Right cardiac atrium (tissue), 5 donors: ENCODE results near the gene C1QTNF8. TPM values are rescaled to one million over a fixed set of nuclear protein-coding genes. Genes with fewer than 3 reads are reported as not detected.

Experiments
- ATAC-seq, 2 donors: fragments of 200-7000 bp; cut with Tn5 transposase; one replicate each; pipeline versions ENCODE4 v1.8.0 to v1.9.1; 2020; ENCODE audit warnings: moderate library complexity in 2 of 2, mild to moderate bottlenecking in 1 of 2
- DNase-seq, 3 donors: peaks; one replicate each; pipeline ENCODE4 v3.0.0-alpha.2; 2020
- H3K27ac ChIP-seq: one replicate; pipeline ENCODE4 v1.5.1; 2013; ENCODE audit warnings: mild to moderate bottlenecking, low read length, control low read depth, moderate library complexity
- H3K27me3 ChIP-seq: one replicate; pipeline ENCODE4 v1.6.1; 2013; ENCODE audit not compliant: control insufficient read depth, insufficient read depth
- H3K4me1 ChIP-seq: one replicate; pipeline ENCODE4 v1.6.1; 2013; ENCODE audit warnings: low read length; ENCODE audit not compliant: control insufficient read depth, insufficient read depth
- H3K4me3 ChIP-seq: one replicate; pipeline ENCODE4 v1.5.1; 2013; ENCODE audit warnings: low read length, control low read depth
- H3K9me3 ChIP-seq: one replicate; pipeline ENCODE4 v1.6.1; 2013; ENCODE audit warnings: low read length; ENCODE audit not compliant: control insufficient read depth
- WGBS: extraction: QIAGEN DNeasy Blood & Tissue Kit; methylation state at CpG from one replicate; pipeline ENCODE4 v1.1.7; 2013; 5-methylcytosine and 5-hydroxymethylcytosine counted together
- intact Hi-C, 4 donors: fragments of 100-400 bp; cut with DNase I; formaldehyde crosslinking; loops; one replicate each; pipeline versions ENCODE4 v1.11.0 to v1.14.0; 2022 to 2023
- polyA plus RNA-seq: library from polyadenylated mRNA; stranded (reverse); fragments of 200-250 nt; gene quantifications from one replicate; pipeline ENCODE4 v1.2.3, GENCODE V29; 2013
- total RNA-seq, 4 donors: library from RNA; stranded (reverse); fragmentation: NEBNext Ultra II Directional; extraction: Animal tissue kit (Norgen Biotek cat#: 25700); gene quantifications; one replicate each; pipeline ENCODE4 v1.2.1, GENCODE V29; 2021
- donor health status: healthy with polysubstance abuse.
- donor health status: DM: no; HTN: yes; CAD: no.
- donor health status: DM: no; HTN: no; CAD: no.
- donor health status: DM: no; HTN: yes; CAD: no; lungs with severe emphysema.
- donor health status: DM: yes; HTN: yes; CAD: no.

C1QTNF8 gene
- total and polyA plus RNA-seq, 5 donors = 0.05 to 0.23 (median 0.15) TPM; not detected in 2

DNA sequence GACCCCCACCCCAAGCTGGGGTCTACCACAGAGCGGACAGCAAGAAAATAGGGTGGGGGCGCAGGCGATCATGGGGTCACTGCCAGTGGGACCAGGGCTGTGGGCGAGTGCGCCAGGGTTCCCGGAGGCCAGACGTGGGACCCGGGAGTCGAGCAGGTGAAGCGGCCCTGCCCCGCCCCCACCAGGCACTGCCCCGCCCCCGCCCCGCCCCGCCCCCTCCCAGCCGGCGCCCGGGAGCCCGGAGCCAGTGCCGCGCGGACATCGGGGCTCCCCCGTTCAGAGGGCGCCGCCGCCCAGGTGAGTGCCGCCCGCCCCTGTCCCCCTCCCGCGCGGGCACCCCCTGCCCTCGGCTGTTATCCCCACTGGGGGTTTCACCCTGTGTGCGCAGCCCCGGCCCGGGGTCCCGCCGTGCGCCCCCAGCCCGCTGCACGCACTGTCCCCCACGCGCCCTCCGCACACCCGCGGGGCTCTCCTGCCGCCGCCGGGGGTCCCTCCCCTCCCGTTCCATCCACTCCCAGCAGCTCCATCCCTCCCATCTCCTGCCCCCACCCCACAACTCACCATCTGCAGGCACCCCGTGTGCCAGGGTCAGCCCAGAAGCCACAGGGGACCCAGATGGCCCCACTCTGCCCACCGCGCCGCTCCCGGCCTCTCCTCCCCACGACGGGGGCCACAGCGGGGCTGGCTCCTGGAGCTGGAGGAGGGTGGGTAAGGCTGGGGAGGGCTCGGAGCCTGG lies 23.4 kb downstream of the C1QTNF8 start, which contains the start of gene SSTR5:
Gene SSTR5 (plus strand): TSS at position 222 of the 736 bp plus-strand sequence. CDS start 6,122 bp downstream, outside the sequence.
- Histone ChIP-seq H3K27me3 (no peaks in the 10 kb centered on the region), H3K9me3 (no peaks in the 10 kb centered on the region), H3K4me3 (no peak within 1 kb of the TSS), H3K27ac (no peak within 1 kb of the TSS), H3K4me1 (no peaks in the 10 kb centered on the region)
- ATAC-seq (peak; percentile 5 to 7), DNase-seq (no peak)
- 8% methylated on average over 59 of the region's 59 CpGs for WGBS
- intact Hi-C loops = no loop called here

DNA sequence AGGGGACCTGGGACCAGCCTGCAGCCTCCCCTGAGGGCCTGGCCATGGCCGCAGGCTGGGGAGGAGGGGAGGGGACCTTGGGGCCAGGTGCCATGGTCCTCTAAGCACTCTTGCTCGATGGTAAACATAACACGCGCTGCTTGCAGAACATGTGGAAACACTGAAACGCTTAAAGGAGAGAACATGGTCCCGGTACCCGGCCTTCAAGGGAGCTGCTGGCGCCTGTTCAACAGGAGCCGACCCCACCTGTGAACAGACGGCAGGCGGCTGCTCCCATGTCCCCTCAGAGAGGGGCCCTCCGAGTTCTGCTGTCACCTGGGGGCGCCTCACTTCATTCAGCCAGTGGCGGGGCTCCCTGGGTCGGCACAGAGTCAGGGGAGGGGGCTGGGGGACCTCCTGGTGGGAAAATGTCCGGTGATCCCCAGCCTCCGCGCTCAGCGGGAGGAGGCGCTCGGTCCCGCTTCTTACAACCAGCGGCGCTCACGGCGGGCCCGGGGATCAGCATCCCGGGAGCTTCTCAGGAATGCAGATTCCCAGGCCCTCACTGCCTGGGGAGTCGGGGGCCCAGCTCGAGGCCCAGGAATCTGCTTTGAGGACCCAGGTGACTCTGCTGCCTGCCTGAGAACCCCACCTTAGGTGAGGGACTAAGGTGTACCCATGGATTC lies 24.4 kb downstream of the C1QTNF8 start:
- H3K27me3 ChIP-seq = no peaks in the 10 kb centered on the region
- intact Hi-C loops = no loop called here
- H3K27ac ChIP-seq = no peak overlapping the region
- no peak overlapping the region for H3K4me3 ChIP-seq
- no peak for ATAC-seq
- 12% methylated on average over 30 of the region's 30 CpGs for WGBS
- DNase-seq = no peak
- no peaks in the 10 kb centered on the region for H3K4me1 ChIP-seq
- no peaks in the 10 kb centered on the region for H3K9me3 ChIP-seq

DNA sequence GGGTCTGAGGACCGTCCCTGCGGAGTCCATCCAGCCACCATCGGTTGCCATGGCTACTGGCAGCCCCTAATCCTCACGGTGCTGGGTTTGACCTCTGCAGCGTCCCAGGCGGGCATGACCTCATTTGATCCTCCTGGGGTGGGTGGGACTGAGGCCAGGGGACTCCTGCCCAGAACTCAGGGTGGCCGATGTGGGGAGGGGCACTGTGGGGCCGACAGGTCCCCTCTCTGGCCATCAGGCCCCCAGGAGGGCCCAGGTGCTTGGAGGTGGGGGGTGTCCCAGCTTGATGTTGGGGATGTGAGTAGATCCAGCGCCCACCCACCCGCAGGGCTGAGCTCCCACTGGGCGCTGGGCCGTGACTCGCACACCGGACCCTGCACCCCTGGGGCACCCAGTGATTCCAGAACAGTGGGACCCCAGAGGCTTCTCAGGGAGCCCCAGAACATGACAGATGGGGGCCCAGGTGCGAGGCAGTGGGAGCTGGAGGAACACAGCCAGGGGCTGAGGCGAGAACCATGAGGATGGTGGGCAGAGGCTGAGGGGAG lies 25.1 kb downstream of the C1QTNF8 start:
- H3K4me3 ChIP-seq = no peak overlapping the region
- H3K4me1 ChIP-seq = no peaks in the 10 kb centered on the region
- H3K27ac ChIP-seq = no peak overlapping the region
- H3K27me3 ChIP-seq = no peaks in the 10 kb centered on the region
- H3K9me3 ChIP-seq = no peaks in the 10 kb centered on the region
- intact Hi-C loops = no loop called here
- 36% methylated on average over 16 of the region's 16 CpGs for WGBS
- no peak for DNase-seq
- ATAC-seq = no peak

DNA sequence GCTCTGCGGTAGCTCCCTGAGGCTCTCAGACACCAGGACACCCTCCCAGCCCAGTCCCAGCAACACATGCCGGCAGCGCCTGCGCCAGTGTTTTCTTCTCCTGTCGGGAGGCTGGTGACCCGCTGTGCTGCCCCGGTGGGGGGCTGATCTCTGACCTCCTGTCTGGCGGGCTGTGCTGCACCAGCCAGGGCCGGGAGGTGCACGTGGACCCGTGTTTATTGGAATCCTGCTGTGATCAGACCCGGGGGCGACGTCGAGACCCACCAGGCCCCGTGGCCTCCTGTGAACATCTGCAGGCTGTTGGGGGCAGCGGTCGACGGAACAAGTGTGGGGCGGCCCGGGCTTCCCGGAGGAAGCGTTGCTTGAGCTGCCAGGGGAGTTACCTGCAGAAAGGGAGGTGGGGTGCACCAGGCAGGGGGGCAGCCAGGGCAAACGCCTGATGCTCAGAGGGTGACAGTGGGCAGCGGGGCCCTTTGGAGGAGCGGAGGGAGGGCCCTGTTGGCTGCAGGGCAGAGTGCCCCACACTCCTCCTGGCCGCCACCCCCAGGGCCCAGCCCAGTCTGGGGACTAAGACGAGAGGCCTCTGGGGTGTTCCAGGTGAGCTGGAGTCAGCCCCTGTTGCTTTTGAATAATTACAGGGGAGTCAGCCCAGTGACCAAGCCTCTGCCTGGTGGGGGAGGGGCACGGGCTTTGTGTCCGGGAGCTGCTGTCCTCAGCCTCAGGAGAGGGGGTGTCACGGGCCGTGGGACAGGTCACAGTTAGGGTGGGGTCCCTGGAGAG lies 25.8 kb downstream of the C1QTNF8 start:
- Histone ChIP-seq H3K4me1 (no peaks in the 10 kb centered on the region), H3K27ac (no peak overlapping the region), H3K9me3 (no peaks in the 10 kb centered on the region), H3K27me3 (no peaks in the 10 kb centered on the region), H3K4me3 (no peak overlapping the region)
- DNase-seq (no peak), ATAC-seq (no peak)
- 20% methylated on average over 32 of the region's 32 CpGs for WGBS
- intact Hi-C loops = no loop called here

DNA sequence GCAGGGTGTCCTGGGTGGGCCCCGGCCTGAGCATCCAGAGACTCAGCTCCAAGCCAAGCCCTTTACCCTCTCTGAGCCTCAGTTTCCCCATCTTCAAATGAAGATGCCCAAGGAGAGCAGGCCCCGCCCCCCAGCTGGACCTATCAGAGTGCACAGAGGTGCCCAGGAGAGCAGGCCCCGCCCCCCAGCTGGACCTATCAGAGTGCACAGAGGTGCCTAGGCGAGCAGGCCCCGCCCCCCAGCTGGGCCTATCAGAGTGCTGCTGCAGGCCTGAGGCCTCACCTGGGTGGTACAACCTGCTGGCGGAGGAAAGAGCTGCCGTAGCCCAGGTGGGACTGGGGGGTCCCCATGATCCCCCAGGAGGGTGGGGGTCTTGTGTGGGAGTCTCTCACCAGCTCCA lies 26.9 kb downstream of the C1QTNF8 start:
- no peaks in the 10 kb centered on the region for H3K9me3 ChIP-seq
- DNase-seq (peak in 1 of 3 donors; percentile 78), ATAC-seq (peak in 1 of 2 donors; percentile 6)
- H3K27me3 ChIP-seq = no peaks in the 10 kb centered on the region
- H3K27ac ChIP-seq = no peak overlapping the region
- H3K4me1 ChIP-seq = no peaks in the 10 kb centered on the region
- H3K4me3 ChIP-seq = no peak overlapping the region
- WGBS = 88% methylated on average over 7 of the region's 7 CpGs
- intact Hi-C loops = no loop called here

DNA sequence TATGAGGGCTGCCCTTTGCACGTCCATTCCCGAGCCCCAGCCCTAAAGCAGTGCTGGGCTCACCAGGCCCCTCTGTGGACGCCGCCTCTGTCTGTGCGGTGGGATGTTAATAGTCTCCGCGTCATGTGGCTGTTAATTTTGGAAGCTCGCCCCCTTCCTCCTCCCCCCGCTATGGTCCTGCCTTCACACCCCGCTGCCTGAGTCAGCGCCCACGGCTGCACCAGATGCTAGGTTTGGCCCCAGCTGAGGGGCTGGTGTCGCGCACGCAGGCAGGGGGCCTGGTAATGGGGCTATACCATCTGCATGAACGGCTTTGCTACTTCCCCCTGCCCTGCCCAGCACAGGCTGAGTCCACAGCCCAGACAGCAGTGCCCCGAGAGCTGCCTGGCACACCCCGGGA lies 27.6 kb downstream of the C1QTNF8 start:
- DNase-seq (no peak), ATAC-seq (peak; percentile 1 to 14)
- Histone ChIP-seq H3K27me3 (no peaks in the 10 kb centered on the region), H3K27ac (no peak overlapping the region), H3K4me3 (no peak overlapping the region), H3K4me1 (no peaks in the 10 kb centered on the region), H3K9me3 (no peaks in the 10 kb centered on the region)
- intact Hi-C loops = no loop called here
- WGBS = 72% methylated on average over 18 of the region's 18 CpGs

DNA sequence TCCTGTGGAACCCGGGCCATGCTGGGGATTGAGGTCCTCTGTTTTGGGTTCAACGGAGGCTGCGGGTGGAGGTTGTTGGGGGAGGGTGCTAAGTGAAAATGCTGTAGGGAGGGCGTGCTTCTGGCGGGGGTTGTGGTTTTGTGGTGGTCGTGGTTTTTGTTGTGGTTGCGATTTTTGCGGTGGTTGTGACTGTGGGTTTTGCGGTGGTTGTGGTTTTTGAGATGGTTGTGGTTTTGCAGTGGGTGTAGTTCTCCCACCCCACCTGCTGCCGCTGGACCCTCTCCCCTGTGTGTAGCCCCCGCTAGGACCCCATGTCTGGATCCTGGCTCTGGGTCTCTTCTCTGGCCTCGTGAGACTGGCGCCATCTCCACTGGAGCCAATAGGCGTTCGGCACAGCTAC lies 28.4 kb downstream of the C1QTNF8 start:
- ATAC-seq = no peak
- no peaks in the 10 kb centered on the region for H3K9me3 ChIP-seq
- H3K27ac ChIP-seq = no peak overlapping the region
- no peak overlapping the region for H3K4me3 ChIP-seq
- 68% methylated on average over 15 of the region's 15 CpGs for WGBS
- no peak for DNase-seq
- intact Hi-C loops = no loop called here
- H3K27me3 ChIP-seq = no peaks in the 10 kb centered on the region
- no peaks in the 10 kb centered on the region for H3K4me1 ChIP-seq

DNA sequence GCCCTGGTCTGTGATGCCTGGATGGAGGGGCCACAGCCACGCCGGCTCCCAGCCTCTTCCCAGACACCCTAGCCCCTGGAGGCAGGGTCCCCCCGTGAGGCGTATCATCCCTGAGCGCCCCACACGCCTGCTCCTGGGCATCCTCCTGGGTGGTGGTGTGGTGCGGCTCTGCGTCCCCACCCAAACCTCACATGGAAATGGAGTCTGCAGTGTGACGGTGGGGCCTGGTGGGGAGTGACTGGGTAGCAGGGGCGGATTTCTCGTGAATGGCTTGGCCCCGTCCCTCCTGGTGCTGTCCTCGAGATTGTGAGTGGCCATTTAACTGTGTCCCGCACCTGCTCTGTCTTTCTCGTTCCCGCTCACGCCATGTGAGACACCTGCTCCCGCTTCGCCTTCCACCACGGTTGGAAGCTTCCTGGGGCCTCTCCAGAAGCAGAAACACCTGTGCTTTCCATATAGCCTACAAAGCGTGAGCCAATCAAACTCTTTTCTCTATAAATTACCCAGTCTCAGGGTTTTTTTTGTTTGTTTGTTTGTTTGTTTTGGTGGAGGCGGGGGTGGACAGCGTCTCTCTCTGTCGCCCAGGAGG lies 29.4 kb downstream of the C1QTNF8 start:
- WGBS = 65% methylated on average over 24 of the region's 24 CpGs
- no peak for DNase-seq
- no peaks in the 10 kb centered on the region for H3K9me3 ChIP-seq
- intact Hi-C loops = no loop called here
- ATAC-seq = no peak
- H3K27ac ChIP-seq = no peak overlapping the region
- H3K4me1 ChIP-seq = no peaks in the 10 kb centered on the region
- H3K27me3 ChIP-seq = no peaks in the 10 kb centered on the region
- no peak overlapping the region for H3K4me3 ChIP-seq

DNA sequence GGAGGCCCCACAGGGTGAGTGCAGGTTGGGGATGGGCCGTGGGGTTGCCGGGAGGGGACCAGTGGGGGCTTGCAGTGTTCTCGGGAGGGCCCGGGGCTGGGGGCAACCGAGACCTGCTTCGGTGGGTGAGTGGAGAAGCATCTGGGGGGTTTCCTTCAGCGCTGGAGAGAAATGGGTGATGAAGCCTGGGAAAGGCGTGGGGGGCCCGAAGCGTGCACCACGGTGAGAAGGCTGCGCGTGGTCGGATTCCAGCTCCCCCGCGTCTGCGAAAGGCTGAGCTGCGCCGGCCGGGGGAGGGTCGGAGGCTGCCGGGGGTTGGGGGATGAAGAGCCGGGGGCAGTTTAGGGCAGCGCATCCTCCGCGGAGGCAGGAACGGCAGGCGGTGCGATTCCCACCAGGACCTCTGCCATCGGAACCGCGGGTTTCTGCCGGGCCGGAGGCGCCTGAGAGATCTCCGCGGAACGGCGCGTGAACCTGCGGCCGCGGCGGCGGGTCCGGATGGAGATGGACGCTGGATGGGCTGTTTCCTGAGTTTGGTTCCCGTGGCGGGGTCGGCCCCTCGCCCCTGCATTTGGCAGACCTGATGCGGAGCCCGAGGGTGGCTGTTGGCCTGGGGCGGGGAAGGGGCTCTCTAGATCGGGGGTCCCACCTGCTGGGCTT lies 30.4 kb downstream of the C1QTNF8 start:
- WGBS = 19% methylated on average over 55 of the region's 55 CpGs
- Histone ChIP-seq H3K27me3 (no peaks in the 10 kb centered on the region), H3K4me1 (no peaks in the 10 kb centered on the region), H3K4me3 (no peak overlapping the region), H3K9me3 (no peaks in the 10 kb centered on the region), H3K27ac (no peak overlapping the region)
- ATAC-seq (no peak), DNase-seq (no peak)
- intact Hi-C loops = no loop called here

DNA sequence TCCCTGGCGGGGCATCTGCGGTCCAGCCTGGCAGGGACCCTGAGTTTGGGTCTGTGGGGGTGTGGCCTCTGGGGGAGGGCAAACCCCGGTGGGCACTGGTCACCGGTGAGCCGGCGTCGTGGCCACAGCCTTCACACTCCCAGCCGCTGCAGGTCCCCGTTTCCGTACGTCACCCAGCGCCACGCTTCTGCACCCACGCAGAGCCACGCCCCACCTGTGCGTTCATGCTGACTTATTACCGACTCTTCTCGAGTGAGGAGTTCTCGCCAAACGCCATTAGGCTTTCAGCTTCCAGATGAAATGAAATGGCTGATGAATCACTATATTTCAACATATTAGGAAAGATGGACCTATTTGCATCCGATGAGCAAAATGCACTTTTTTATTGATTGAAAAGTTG lies 32.3 kb downstream of the C1QTNF8 start:
- WGBS = 80% methylated on average over 21 of the region's 21 CpGs
- H3K27me3 ChIP-seq = no peaks in the 10 kb centered on the region
- ATAC-seq = no peak
- no peaks in the 10 kb centered on the region for H3K4me1 ChIP-seq
- no peak for DNase-seq
- no peaks in the 10 kb centered on the region for H3K9me3 ChIP-seq
- intact Hi-C loops = no loop called here
- H3K4me3 ChIP-seq = no peak overlapping the region
- H3K27ac ChIP-seq = no peak overlapping the region
